Common myeloid progenitor, CD34-positive (primary cell): ENCODE data around the gene MLLT1.

Experiments used
- CTCF ChIA-PET: fragments of 350-600 bp; sonication (Branson Sonifier 250); formaldehyde crosslinking; loops from one replicate; lab custom pipeline; 2021; ENCODE audit warnings: antibody characterized with exemption; lab: Charles Lee
- POLR2A ChIA-PET: fragments of 350-600 bp; sonication (Branson Sonifier 250); formaldehyde crosslinking; loops from one replicate; lab custom pipeline; 2021; ENCODE audit warnings: antibody characterized with exemption; lab: Charles Lee
- DNase-seq, 3 donors: peaks; one replicate each; pipeline versions ENCODE4 v3.0.0 to v3.0.0-alpha.2; 2013
- H3K27ac ChIP-seq, 2 experiments: 1 replicate in 1 of 2; 2 replicates in 1 of 2; pipeline ENCODE4 v1.7.0; 2013; ENCODE audit warnings: inconsistent platforms in 2 of 2, low read length in 2 of 2, mild to moderate bottlenecking in 2 of 2, low read depth in 1 of 2, moderate library complexity in 1 of 2; ENCODE audit not compliant: severe bottlenecking in 2 of 2, insufficient read depth in 1 of 2, poor library complexity in 1 of 2
- H3K27me3 ChIP-seq, 5 experiments: replicated peaks in 2 of 5; 1 replicate in 3 of 5; 2 replicates in 2 of 5; pipeline versions ENCODE4 v1.6.1 to v1.7.0; 2013; ENCODE audit warnings: low read length in 4 of 5, mild to moderate bottlenecking in 2 of 5, moderate library complexity in 2 of 5, inconsistent platforms in 1 of 5; ENCODE audit not compliant: insufficient read depth in 5 of 5, control insufficient read depth in 4 of 5
- H3K36me3 ChIP-seq, 4 experiments: 1 replicate in 2 of 4; 2 replicates in 2 of 4; pipeline versions ENCODE4 v1.6.1 to v1.7.0; 2013; ENCODE audit warnings: low read length in 3 of 4, control low read depth in 1 of 4, mild to moderate bottlenecking in 1 of 4; ENCODE audit not compliant: control insufficient read depth in 4 of 4, insufficient read depth in 4 of 4
- H3K4me1 ChIP-seq, 4 experiments: 1 replicate in 3 of 4; 2 replicates in 1 of 4; pipeline versions ENCODE4 v1.6.1 to v1.7.1; 2013; ENCODE audit warnings: low read length in 3 of 4, mild to moderate bottlenecking in 3 of 4, control low read depth in 1 of 4, inconsistent platforms in 1 of 4, moderate library complexity in 1 of 4; ENCODE audit not compliant: control insufficient read depth in 4 of 4, insufficient read depth in 4 of 4; ENCODE audit errors: control extremely low read depth in 1 of 4
- H3K4me3 ChIP-seq, 7 experiments: 1 replicate in 4 of 7; 2 replicates in 3 of 7; pipeline versions ENCODE4 v1.5.1 to v1.7.0; 2013; ENCODE audit warnings: mild to moderate bottlenecking in 7 of 7, low read length in 6 of 7, moderate library complexity in 6 of 7, inconsistent platforms in 2 of 7, low read depth in 2 of 7, control low read depth in 1 of 7; ENCODE audit not compliant: insufficient read depth in 4 of 7, control insufficient read depth in 1 of 7; ENCODE audit errors: extremely low read depth in 1 of 7
- H3K9me3 ChIP-seq, 5 experiments: 1 replicate in 4 of 5; 2 replicates in 1 of 5; pipeline versions ENCODE4 v1.6.1 to v1.7.1; 2013; ENCODE audit warnings: low read length in 4 of 5, mild to moderate bottlenecking in 2 of 5, inconsistent platforms in 1 of 5, low read depth in 1 of 5, moderate library complexity in 1 of 5; ENCODE audit not compliant: control insufficient read depth in 4 of 5, insufficient read depth in 2 of 5; ENCODE audit errors: control extremely low read depth in 1 of 5
- WGBS: methylation state at CpG from one replicate; pipeline ENCODE4 v1.1.5; 2013; ENCODE audit not compliant: insufficient coverage; 5-methylcytosine and 5-hydroxymethylcytosine counted together

Gene MLLT1

DNA sequence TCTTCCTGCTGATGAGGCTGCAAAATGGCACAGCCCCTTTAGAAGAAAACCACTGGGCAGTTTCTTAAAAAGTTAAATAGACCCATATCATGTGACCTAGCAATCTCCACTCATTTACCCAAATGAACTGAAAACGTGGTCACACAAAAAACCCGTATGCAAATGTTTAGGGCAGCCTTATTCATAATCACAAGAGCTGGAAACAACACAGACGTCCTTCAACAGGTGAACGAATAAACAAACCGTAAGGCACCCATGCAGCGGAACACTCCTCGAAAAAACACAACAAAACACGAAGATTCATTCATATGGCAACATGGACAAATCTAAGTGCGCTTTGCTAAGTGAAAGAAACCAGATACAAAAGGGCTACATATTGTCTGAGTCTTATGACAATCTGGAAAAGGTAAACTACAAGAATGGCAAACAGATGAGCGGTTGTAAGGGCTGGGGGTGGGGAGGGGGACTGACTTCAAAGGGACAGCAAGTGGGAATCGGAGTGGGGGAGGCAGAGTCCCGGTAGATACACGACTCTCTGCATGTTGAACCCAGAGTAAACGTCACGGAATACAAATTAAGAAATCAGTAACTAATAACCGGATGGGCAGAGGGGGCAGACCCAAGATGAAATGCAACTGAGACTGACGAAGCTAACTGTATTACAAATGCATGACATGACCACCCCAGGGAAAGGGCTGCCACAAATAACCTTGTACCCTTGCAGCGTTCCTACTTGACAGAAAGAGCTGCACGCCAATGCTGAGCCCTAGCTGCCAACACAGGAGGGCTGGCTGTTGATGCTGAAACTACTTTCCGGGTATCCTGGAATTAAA is 33.4 kb downstream of the MLLT1 start:
- peaks cover 0 to 30% (median 7%) of the 10 kb centered on the region in 4 experiments for H3K36me3 ChIP-seq
- peaks cover 0 to 31% (median 14%) of the 10 kb centered on the region in 4 experiments for H3K4me1 ChIP-seq
- no peaks in the 10 kb centered on the region for H3K27me3 ChIP-seq
- no peak overlapping the region for H3K27ac ChIP-seq
- peaks cover 0 to 9% (median 6%) of the 10 kb centered on the region in 5 experiments for H3K9me3 ChIP-seq
- DNase-seq, result no peak
- ChIA-PET CTCF (interaction anchor here (1.2 to 2.2 kb wide), 2 partner anchors 12 to 14 kb away, joined by 5 to 6 read pairs; no protein-coding TSS in a partner anchor), POLR2A (no interaction called here)
- 96% methylated on average over 18 of the region's 20 CpGs for WGBS
- H3K4me3 ChIP-seq, result no peak overlapping the region

- Histone ChIP-seq H3K27ac (no peak overlapping the region), H3K27me3 (no peaks in the 10 kb centered on the region), H3K4me1 (peaks cover 4 to 46% (median 37%) of the 10 kb centered on the region in 4 experiments), H3K4me3 (no peak overlapping the region), H3K36me3 (peaks cover 0 to 12% (median 6%) of the 10 kb centered on the region in 4 experiments), H3K9me3 (peaks cover 0 to 9% (median 6%) of the 10 kb centered on the region in 5 experiments)
- no peak for DNase-seq
- POLR2A ChIA-PET, result no interaction called here
- CTCF ChIA-PET, result interaction anchor here (0.9 kb wide), 1 partner anchor 24 kb away, joined by 5 read pairs; no protein-coding TSS in a partner anchor
- 92% methylated on average over 8 of the region's 10 CpGs for WGBS
Measured at GRCh38 chr19:6242677-6243076, 37.1 kb downstream of the MLLT1 start.

- POLR2A ChIA-PET, result no interaction called here
- Histone ChIP-seq H3K36me3 (peaks cover 0 to 6% (median 3%) of the 10 kb centered on the region in 4 experiments), H3K27me3 (no peaks in the 10 kb centered on the region), H3K4me1 (peaks cover 5 to 51% (median 44%) of the 10 kb centered on the region in 4 experiments), H3K27ac (no peak overlapping the region), H3K4me3 (no peak overlapping the region), H3K9me3 (peaks cover 0 to 4% (median 3%) of the 10 kb centered on the region in 5 experiments)
- CTCF ChIA-PET, result interaction anchor here (0.9 kb wide), 1 partner anchor 23 kb away, joined by 5 read pairs; no protein-coding TSS in a partner anchor
- no peak for DNase-seq
- WGBS, result 97% methylated on average over 22 of the region's 25 CpGs
Measured at GRCh38 chr19:6241680-6242377, 37.9 kb downstream of the MLLT1 start.

GRCh38 chr19:6241056-6241455 is 38.7 kb downstream of the MLLT1 start:
- 100% methylated on average over 12 of the region's 12 CpGs for whole genome bisulfite sequencing
- CTCF ChIA-PET, result no interaction called here
- Histone ChIP-seq H3K9me3 (no peaks in the 10 kb centered on the region), H3K4me1 (peaks cover 5 to 58% (median 51%) of the 10 kb centered on the region in 4 experiments), H3K4me3 (no peak overlapping the region), H3K36me3 (peaks cover 0 to 3% (median 1%) of the 10 kb centered on the region in 4 experiments), H3K27ac (no peak overlapping the region), H3K27me3 (no peaks in the 10 kb centered on the region)
- no peak for DNase-seq
- POLR2A ChIA-PET, result no interaction called here

DNA sequence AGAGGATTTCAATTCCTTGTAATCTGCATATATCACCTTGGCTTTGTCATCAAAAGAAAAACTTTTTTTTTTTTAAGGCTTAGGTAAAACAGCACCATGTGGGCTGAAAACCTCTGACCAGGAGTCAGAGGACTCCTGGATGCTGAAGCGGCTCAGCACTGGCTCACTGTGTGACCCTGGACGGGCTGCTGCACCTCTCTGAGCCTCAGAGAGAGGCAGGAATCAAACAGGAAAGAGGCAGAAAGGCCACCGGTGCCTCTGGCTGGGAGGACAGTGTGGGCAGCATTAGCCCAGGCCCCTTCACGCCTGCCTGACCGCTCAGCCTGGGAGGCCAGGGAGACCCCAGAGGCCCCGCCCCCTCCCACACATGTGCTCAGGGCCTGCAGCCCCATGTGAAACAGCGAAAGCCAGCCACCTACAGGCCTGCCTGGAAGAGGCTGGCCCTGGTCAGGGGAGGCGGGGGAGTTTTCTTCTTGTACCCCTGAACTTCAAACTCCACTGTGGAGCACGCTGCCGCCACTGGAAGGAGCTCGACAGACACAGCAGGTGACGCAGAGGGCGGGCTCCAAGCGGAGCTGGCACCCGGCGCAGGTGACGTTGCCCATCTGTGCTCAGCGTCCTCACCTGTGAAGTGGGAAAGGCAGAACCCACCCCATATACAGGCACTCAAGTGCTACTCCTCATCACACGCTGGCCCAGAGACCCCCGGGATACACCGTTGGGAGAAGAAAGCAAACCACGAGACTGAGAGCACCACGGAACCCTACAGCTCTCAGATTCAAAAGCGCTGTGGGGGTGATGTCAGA is 39.7 kb downstream of the MLLT1 start:
- ChIA-PET POLR2A (no interaction called here), CTCF (no interaction called here)
- Histone ChIP-seq H3K36me3 (peaks cover 0 to 3% (median 0%) of the 10 kb centered on the region in 4 experiments), H3K9me3 (no peaks in the 10 kb centered on the region), H3K4me1 (peaks cover 5 to 68% (median 59%) of the 10 kb centered on the region in 4 experiments), H3K27me3 (no peaks in the 10 kb centered on the region), H3K4me3 (no peak overlapping the region), H3K27ac (no peak overlapping the region)
- no peak for DNase-seq
- WGBS, result 96% methylated on average over 24 of the region's 24 CpGs

- Histone ChIP-seq H3K4me1 (peaks cover 5 to 69% (median 63%) of the 10 kb centered on the region in 4 experiments), H3K27me3 (no peaks in the 10 kb centered on the region), H3K36me3 (peaks cover 0 to 3% (median 0%) of the 10 kb centered on the region in 4 experiments), H3K27ac (no peak overlapping the region), H3K9me3 (no peaks in the 10 kb centered on the region), H3K4me3 (no peak overlapping the region)
- POLR2A ChIA-PET, result interaction anchor here (0.6 kb wide), 1 partner anchor 164 kb away, joined by 3 read pairs; no protein-coding TSS in a partner anchor
- CTCF ChIA-PET, result interaction anchor here (1.4 to 3.5 kb wide), 2 partner anchors 21 to 44 kb away, joined by 3 to 18 read pairs; no protein-coding TSS in a partner anchor
- peak in 1 of 3 donors; percentile 23 for DNase-seq
- 91% methylated on average over 11 of the region's 11 CpGs for WGBS
Measured at GRCh38 chr19:6239401-6239844, 40.4 kb downstream of the MLLT1 start.
